IPS-18c (cell line): Measurements from ENCODE around the gene ETNK2.
"Not testable (repeated sequence)": the region's sequence is repeated elsewhere in the genome, so short reads cannot be mapped to it uniquely, and the experiment has no call there.

Experiments used
- H3K4me3 ChIP-seq: 2 replicates; pipeline ENCODE4 v1.7.0; 2013; ENCODE audit warnings: low read depth, mild to moderate bottlenecking, low read length, moderate library complexity; ENCODE audit not compliant: insufficient read depth
- H3K9me3 ChIP-seq: one replicate; pipeline ENCODE4 v1.6.1; 2013; ENCODE audit warnings: mild to moderate bottlenecking, low read length, moderate library complexity; ENCODE audit not compliant: control insufficient read depth, insufficient read depth

Gene ETNK2

DNA sequence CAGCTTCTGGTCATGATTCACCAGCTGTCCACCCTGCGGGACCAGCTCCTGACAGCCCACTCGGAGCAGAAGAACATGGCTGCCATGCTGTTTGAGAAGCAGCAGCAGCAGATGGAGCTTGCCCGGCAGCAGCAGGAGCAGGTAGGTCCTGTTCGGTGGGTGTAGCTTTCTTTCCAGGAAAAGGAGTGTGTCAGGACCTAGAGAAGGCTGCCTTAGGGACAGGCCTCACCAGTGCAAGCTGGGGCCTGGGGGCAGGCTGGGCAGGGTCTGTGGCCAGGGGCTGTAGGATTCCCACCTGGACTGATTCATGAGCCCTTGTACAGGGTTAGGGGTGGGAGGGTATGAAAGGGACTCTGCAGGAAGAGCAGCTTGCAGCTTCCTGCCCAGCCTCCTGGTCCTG lies 35.3 kb downstream of the ETNK2 start:
- H3K4me3 ChIP-seq: no peak overlapping the region
- peaks cover 2% of the 10 kb centered on the region for H3K9me3 ChIP-seq

DNA sequence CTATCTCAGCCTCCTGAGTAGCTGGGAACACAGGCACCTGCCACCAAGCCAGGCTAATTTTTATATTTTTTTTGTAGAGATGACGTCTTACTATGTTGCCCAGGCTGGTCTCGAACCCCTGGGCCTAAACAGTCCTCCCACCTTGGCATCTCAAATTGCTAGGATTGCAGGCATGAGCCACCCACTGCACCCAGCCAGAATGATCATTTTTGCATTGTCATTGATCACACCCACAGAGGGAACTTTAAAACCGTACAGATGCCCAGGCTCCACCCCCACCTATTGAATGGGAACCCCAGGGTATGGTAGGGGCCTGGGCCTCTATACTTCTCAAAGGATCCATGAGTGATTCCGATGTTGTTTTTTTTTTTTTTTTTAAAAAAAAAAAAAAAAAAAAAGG lies 36.7 kb downstream of the ETNK2 start:
- Histone ChIP-seq H3K4me3 (no peak overlapping the region), H3K9me3 (peaks cover 2% of the 10 kb centered on the region)

GRCh38 chr1:204114606-204115005 lies 37.2 kb downstream of the ETNK2 start:
- no peak overlapping the region for H3K4me3 ChIP-seq
- peaks cover 2% of the 10 kb centered on the region for H3K9me3 ChIP-seq

DNA sequence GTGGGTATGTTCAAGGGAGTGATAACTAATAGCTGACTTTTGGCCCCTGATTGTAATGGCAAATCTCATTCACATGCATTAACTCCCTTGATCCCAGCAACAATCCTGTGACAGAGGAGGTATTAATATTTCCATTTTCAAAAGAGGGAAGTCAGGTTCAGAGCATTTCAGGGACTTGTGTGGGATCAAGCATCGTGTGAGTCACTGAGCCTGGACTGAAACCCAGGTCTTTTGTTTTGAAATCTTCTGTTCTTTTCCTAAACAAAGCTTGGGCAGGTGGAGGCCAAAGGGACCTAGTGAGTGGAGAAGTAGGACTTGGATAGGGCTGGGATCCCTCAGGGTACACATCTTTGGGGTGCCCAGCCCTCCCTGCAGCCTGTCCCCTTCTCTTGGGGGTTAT lies 37.9 kb downstream of the ETNK2 start:
- H3K4me3 ChIP-seq: no peak overlapping the region

GRCh38 chr1:204112876-204113730 lies 38.7 kb downstream of the ETNK2 start:
- no peak overlapping the region for H3K4me3 ChIP-seq
- H3K9me3 ChIP-seq: no peaks in the 10 kb centered on the region

More for the DNA sequence above, 37.9 kb downstream of the ETNK2 start:
- H3K9me3 ChIP-seq: no peaks in the 10 kb centered on the region

GRCh38 chr1:204110894-204111633 lies 40.8 kb downstream of the ETNK2 start:
- no peaks in the 10 kb centered on the region for H3K9me3 ChIP-seq
- no peak overlapping the region for H3K4me3 ChIP-seq

DNA sequence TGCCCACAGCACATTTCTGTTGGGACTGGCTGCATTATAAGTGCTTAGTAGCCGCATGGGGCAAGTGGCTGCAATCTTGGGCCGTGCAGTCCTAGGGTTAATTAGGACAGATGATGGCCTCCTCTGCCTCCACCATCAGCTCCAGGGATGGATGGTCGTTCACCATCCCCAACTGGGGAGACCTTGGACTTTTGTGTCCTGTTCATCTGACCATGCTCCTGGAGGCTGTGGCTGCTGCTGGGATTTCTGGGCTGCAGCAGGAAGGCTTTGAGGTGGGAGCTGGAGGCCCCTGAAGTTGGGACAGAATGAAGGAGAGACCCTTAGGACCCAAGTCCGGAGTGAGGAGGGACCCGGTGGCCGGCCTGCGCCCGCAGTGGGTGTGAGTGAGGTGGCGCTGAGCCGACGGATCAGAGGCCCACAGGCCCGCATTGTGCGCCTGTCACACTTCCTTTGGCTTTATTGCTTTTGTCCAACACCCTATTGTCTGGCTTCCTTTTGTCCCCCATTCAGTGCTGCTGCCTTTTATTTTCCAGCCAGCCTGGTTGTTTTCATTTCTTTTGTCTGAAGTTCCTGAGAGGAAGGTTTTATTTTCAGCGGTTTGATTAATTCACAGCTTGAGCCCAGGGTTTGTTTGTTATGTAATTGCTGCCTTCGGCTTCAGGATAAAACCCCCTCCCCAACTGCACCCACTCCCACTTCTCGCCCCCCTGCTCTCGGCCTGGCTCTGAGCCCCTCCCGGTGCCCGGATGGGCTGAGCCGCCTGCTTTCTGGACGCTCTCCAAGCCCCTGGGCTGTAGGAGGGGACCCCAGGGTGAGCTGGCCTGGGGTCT lies 43.3 kb downstream of the ETNK2 start:
- Histone ChIP-seq H3K9me3 (no peaks in the 10 kb centered on the region), H3K4me3 (no peak overlapping the region)

GRCh38 chr1:204107892-204108291 lies 44.0 kb downstream of the ETNK2 start:
- Histone ChIP-seq H3K4me3 (no peak overlapping the region), H3K9me3 (no peaks in the 10 kb centered on the region)

- Histone ChIP-seq H3K4me3 (no peak overlapping the region), H3K9me3 (no peaks in the 10 kb centered on the region)
Observed at GRCh38 chr1:204106825-204107224, 45.0 kb downstream of the ETNK2 start.

- no peak overlapping the region for H3K4me3 ChIP-seq
- H3K9me3 ChIP-seq: no peaks in the 10 kb centered on the region
Observed at GRCh38 chr1:204105131-204105515, 46.7 kb downstream of the ETNK2 start.

GRCh38 chr1:204104331-204105130 lies 47.3 kb downstream of the ETNK2 start:
- H3K4me3 ChIP-seq: no peak overlapping the region

DNA sequence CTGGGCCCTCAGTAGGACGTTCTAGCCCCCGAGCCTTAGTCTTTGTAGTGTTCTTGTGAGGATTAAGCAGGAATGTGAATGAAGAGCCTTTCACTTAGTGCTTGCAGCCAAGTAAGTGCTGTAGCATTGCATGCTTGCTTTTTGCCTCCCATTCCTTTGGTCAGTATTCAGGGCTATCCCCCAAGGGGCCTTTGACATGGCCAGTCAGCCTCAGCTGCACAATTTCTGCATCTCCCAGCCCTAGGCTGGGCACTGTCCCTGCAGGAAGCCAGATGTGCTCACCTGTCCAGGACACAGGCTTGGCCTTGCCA lies 48.5 kb downstream of the ETNK2 start:
- no peak overlapping the region for H3K4me3 ChIP-seq
- H3K9me3 ChIP-seq: no peaks in the 10 kb centered on the region

More at GRCh38 chr1:204104331-204105130, 47.3 kb downstream of the ETNK2 start:
- no peaks in the 10 kb centered on the region for H3K9me3 ChIP-seq

GRCh38 chr1:204102739-204103430 lies 49.0 kb downstream of the ETNK2 start:
- H3K9me3 ChIP-seq: no peaks in the 10 kb centered on the region
- no peak overlapping the region for H3K4me3 ChIP-seq

GRCh38 chr1:204102029-204102611 lies 49.7 kb downstream of the ETNK2 start:
- Histone ChIP-seq H3K9me3 (no peaks in the 10 kb centered on the region), H3K4me3 (no peak overlapping the region)

- not testable (repeated sequence) for H3K4me3 ChIP-seq, H3K9me3 ChIP-seq
Observed at GRCh38 chr1:204099754-204100153, 52.1 kb downstream of the ETNK2 start.

DNA sequence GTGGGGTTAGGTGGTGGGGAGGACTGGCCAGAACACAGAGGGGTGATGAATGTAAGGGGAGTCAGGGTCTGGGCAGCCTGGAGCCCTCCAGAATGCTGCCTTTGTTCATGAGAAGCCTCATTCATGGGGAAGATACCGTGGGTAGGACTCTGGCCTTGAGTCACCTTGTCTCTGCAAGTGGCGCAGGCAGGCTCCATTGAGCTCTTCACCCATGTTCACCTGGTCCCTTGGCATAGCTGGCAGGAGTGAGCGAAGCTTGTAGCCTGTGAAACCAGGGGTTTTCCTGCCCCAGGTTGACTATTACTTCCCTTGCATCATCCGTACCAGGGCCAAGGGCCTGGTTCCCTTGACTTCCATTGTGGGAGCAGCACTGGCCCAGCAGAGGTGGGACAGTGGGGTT lies 53.2 kb downstream of the ETNK2 start:
- H3K4me3 ChIP-seq: no peak overlapping the region
- no peaks in the 10 kb centered on the region for H3K9me3 ChIP-seq
